AG08396 (cell line): Measurements from ENCODE around the gene TMEM131L.

Experiments used
- DNase-seq: peaks from one replicate; pipeline ENCODE4 v3.0.0; 2012; ENCODE audit warnings: low spot score, mixed read lengths

The TMEM131L gene

GRCh38 chr4:153616006-153616555 lies 149.9 kb downstream of the TMEM131L start:
- DNase-seq, result no peak

- DNase-seq, result no peak
Measured at GRCh38 chr4:153618833-153619232, 152.7 kb downstream of the TMEM131L start.

- no peak for DNase-seq
Measured at GRCh38 chr4:153619811-153620210, 153.7 kb downstream of the TMEM131L start.

- DNase-seq, result no peak
Measured at GRCh38 chr4:153620352-153620751, 154.2 kb downstream of the TMEM131L start.

GRCh38 chr4:153622093-153622492 lies 155.9 kb downstream of the TMEM131L start:
- no peak for DNase-seq

GRCh38 chr4:153622778-153623240 lies 156.6 kb downstream of the TMEM131L start:
- DNase-seq, result no peak

- no peak for DNase-seq
Measured at GRCh38 chr4:153623491-153623890, 157.3 kb downstream of the TMEM131L start.

GRCh38 chr4:153628796-153629315 lies 162.7 kb downstream of the TMEM131L start:
- DNase-seq, result no peak

GRCh38 chr4:153629776-153630175 lies 163.6 kb downstream of the TMEM131L start:
- DNase-seq, result no peak

- DNase-seq, result peak; percentile 24
Measured at GRCh38 chr4:153634738-153635353, 168.7 kb downstream of the TMEM131L start.

- no peak for DNase-seq
Measured at GRCh38 chr4:153635846-153636245, 169.7 kb downstream of the TMEM131L start.

GRCh38 chr4:153637201-153637600 lies 171.0 kb downstream of the TMEM131L start:
- no peak for DNase-seq

- no peak for DNase-seq
Measured at GRCh38 chr4:153638011-153638410, 171.9 kb downstream of the TMEM131L start.

- no peak for DNase-seq
Measured at GRCh38 chr4:153638999-153639398, 172.8 kb downstream of the TMEM131L start.

- DNase-seq, result no peak
Measured at GRCh38 chr4:153639833-153640802, 174.0 kb downstream of the TMEM131L start.

GRCh38 chr4:153641532-153641931 lies 175.4 kb downstream of the TMEM131L start:
- DNase-seq, result no peak

- peak; percentile 44 for DNase-seq
Measured at GRCh38 chr4:153643406-153644383, 177.5 kb downstream of the TMEM131L start.

GRCh38 chr4:153645183-153645582 lies 179.0 kb downstream of the TMEM131L start:
- DNase-seq, result no peak

GRCh38 chr4:153646261-153646660 lies 180.1 kb downstream of the TMEM131L start:
- DNase-seq, result no peak

GRCh38 chr4:153646978-153647377 lies 180.8 kb downstream of the TMEM131L start:
- DNase-seq, result no peak

GRCh38 chr4:153647975-153648374 lies 181.8 kb downstream of the TMEM131L start:
- DNase-seq, result no peak
